D341Med (cell line): ENCODE results near the gene GTF2A1L.
A peak's percentile ranks its signal among the peaks of the same experiment; 100 is the strongest.
"Not testable (repeated sequence)": the region's sequence is repeated elsewhere in the genome, so short reads cannot be mapped to it uniquely, and the experiment has no call there.

Experiments
- DNase-seq: peaks from one replicate; pipeline ENCODE4 v3.0.0; 2012; ENCODE audit warnings: low spot score

GTF2A1L gene

DNA sequence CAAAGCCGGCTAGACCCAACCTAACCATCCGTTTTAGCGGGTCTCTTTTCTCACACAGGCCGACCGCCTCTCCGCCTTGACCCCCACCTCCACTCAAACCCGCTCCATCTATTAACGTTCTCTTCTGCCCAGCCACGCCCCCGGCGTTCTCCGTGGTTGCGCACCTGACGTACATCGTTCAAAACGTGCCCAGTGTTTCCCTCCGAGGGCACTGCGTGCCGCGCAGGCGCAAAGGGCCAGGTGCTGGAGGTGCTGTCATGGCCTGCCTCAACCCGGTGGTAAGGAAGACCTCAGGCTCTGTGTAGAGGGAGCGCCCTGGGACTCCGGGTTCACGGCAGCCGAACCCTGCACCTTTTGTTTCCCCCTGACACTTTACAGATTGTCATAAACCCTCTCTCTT, at the start of gene GTF2A1L:
GTF2A1L (plus strand) TSS at position 239 of the 400 bp plus-strand sequence; CDS start at position 258, 19 bp downstream.
- no peak for DNase-seq

- DNase-seq = no peak
Observed at GRCh38 chr2:48568547-48568946, 49.1 kb upstream of the GTF2A1L start.

DNA sequence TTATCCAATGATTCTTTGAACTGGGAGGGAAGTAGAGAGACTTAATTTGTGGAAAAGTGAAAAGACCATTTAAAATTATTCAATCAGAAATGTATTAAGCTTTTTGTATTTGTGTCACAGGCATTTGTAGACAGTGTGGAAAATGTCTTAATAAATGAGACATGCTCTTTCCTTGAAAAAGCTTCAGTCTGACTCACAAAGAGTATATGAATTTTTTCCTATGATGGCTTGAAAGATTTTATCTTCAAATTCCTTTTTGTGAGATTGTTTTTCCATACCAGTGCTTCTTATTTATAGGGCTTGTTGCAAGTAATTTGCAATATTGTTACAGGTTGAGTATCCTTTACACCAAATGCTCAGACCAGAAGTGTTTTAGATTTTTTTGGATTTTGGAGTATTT, 48.2 kb upstream of the GTF2A1L start:
- DNase-seq = no peak

DNA sequence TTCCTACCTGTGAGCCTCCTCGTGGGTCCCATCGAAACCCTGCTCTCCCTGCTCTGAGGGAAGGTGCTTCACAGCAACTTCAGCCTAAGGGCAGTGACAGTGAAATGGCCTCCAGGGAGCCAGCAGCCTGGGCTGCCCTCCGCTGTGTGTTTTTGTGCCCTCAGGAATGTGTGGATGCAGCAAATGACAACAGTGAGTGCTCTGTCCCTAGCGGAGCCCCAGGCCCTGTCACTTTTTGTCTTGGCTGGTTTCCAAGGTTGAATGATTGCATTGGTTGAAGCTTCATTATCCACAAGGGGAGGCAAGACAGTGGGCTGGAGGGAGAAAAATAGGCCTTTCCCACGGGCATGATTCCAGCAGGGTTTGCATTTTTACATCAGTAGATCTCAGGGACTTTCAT, 44.8 kb upstream of the GTF2A1L start:
- no peak for DNase-seq

GRCh38 chr2:48574353-48575287, 43.0 kb upstream of the GTF2A1L start:
- DNase-seq = no peak

DNA sequence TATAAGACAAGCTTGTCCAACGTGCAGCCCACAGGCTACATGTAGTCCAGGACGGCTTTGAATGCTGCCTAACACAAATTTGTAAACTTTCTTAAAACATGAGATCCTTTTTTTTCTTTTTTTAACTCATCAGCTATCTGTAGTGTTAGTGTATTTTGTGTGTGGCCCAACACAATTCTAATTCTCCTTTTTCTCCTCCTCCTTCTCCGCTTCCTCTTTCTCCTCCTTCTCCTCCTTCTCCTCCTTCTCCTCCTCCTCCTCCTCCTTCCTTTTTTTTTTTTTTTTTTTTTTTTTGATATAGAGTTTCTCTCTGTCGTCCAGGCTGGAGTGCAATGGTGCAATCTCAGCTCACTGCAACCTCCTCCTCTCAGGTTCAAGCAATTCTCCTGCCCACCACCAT, 39.3 kb upstream of the GTF2A1L start:
- no peak for DNase-seq

GRCh38 chr2:48583961-48584360, 33.7 kb upstream of the GTF2A1L start:
- no peak for DNase-seq

DNA sequence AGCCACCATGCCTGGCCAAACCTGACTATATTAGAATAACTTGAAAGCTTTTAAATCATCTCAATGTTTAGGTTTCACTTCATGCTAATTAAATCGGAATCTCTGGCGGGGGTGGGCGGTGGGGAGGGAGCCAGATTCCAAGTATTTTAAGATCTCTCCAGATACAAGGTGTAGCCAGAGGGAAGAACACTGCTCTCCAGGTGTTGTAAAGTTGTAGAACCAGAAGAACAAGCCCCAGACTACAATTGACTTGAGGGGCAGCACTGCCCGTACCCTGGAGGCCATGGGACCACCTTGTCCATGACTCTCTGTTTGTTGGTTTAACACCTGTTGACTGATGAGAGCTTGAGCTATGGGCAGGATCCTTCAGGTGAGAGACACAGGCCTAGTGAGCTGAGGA, 33.1 kb upstream of the GTF2A1L start:
- DNase-seq = no peak

DNA sequence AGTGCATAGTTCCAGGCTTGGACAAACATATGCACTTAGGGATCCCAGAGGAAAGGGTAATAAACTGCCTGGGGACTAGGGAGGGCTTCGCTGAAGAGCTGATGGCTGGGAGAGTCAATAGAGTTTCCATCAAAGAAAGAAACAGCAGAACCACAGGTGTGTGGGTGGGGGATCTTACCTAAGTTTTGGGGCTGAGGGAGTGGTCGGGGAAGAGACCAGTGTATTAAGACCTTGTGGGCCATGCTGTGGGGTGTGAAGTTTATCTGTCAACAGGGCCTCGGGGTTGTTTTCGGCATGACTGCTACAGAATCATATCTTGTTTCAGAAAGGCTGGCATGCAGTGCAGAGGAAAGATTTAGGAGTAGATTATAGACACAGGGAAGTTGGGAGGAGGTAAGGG, 31.2 kb upstream of the GTF2A1L start:
- DNase-seq = no peak

- DNase-seq = no peak
Observed at GRCh38 chr2:48587560-48587959, 30.1 kb upstream of the GTF2A1L start.

DNA sequence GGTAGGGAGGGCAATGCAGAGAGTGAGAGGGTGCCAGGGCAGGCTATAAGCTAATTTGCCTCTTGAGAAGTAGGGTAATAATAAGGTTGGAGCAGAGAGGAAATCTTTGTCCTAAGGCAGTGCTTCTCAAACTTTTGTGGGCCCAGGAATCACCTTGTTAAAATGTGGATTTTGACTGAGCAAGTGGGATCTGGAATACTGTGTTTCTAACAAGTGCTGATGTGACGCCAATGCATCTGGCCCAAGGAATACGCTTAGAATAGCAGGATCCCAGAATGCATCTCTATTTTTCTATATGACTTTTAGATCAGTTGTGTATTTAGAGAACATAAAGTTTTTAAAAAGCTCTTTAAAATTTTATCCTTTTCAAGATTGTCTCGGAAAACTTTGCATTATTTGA, 29.7 kb upstream of the GTF2A1L start:
- DNase-seq = no peak

GRCh38 chr2:48588745-48589144, 28.9 kb upstream of the GTF2A1L start:
- DNase-seq = no peak

DNA sequence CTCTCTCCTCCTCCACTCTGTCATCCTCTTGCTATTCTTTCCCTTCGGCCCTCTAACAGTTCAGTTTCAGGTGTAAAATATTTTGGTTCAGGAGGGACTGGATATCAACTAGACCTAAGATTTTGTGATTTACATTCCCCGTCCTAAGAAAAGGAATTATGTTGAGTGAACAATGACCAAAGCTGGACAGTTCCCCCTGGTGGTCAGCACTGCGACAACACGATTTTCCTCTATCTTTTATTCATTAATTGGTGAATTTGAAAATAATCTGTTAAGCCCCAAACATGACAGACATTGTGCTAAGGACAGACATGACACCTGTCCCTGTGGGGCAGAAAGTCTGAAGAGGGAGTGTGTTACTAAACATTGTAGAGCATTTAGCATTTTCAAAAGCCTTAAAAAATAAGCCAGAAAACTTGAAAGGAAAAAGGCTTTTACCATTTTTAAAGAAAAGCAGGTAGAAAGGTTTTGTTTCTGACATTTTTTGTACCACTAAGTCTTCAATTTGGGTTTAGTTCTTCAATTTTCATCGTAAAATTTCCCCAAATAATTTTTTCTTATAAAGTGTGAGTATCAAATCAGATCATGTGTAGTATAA, 28.4 kb upstream of the GTF2A1L start:
- DNase-seq = peak; percentile 56

DNA sequence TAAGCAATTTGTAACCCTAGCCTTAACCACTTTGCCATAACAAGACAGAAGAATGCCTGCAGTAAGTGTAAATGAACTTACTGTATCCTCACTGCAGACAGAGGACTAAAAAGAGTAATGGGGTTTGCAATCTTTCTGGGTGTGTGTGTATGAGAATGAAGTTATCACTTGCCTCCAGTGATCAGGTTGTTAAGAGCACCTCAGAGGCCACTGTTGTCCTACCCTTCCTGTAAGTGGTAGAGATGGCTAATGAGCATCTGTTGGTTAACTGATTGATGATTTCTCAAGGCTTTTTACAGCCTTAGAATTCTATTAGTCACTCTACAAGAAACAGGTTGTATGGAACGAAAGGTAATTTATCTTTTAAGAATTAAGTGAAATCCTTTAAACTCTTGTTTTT, 27.6 kb upstream of the GTF2A1L start:
- no peak for DNase-seq

GRCh38 chr2:48592067-48592466, 25.6 kb upstream of the GTF2A1L start:
- DNase-seq = no peak

DNA sequence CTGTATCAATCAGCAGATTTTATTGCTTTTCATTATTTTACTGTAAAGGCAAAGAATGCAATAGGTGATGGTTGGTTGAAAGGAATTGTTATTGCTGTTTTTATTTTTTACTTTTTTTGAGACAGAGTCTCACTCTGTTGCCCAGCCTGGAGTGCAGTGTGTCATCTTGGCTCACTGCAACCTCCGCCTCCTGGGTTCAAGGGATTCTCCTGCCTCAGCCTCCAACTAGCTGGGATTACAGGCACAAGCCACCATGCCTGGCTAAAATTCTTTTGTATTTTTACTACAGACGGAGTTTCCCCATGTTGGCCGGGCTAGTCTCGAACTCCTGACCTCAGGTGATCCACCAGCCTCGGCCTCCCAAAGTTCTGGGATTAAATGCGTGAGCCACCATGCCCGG, 20.9 kb upstream of the GTF2A1L start:
- DNase-seq = not testable (repeated sequence)

DNA sequence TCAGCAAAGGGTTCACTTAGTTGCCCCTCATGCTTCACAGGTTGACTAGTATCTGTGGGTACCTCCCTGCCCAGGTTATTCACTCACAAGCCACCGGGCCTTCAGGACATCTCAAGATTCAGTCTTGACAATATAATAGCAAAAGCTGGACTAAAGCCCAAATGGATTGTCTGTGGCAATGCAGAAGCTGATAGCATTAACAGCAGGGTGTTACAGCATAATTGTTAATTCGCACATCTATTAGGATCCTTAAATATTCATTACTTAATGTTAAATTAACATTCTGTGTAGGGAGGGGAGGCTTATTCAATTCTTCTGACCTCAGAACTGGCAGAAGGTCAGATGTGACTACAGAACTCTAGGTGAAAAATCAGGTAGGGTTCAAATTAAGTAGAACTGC, 20.2 kb upstream of the GTF2A1L start:
- peak; percentile 30 for DNase-seq

- peak; percentile 39 for DNase-seq
Observed at GRCh38 chr2:48600204-48600813, 17.3 kb upstream of the GTF2A1L start.

GRCh38 chr2:48600917-48601316, 16.7 kb upstream of the GTF2A1L start:
- DNase-seq = no peak

DNA sequence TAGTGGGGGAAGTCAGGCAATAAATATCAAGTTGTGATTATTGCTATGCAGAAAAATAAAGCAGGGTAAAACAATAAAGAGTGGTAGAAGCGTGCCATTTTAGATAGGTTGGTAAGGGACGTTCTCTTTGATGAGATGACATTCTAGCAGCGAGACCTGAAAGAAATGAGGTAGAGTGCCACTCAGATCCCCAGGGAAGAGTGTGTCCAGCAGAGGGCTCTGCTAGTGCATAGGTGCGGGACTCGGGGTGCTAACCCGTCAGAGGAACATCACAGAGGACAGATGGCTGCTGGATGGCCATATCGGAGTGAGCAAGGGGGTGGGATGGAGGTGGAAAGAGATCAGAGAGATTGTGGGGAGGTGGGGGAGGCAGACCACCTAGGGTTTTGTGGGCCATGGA, 16.3 kb upstream of the GTF2A1L start:
- DNase-seq = peak; percentile 29

- DNase-seq = no peak
Observed at GRCh38 chr2:48605482-48606175, 12.0 kb upstream of the GTF2A1L start.

GRCh38 chr2:48607307-48608014, 10.2 kb upstream of the GTF2A1L start:
- no peak for DNase-seq
